ENCODE measurements around the gene COL6A3. TPM values are rescaled to one million over a fixed set of nuclear protein-coding genes. Genes with fewer than 3 reads are reported as not detected.
"Not testable (repeated sequence)": the region's sequence is repeated elsewhere in the genome, so short reads cannot be mapped to it uniquely, and the experiment has no call there.

COL6A3 gene
- total RNA-seq, 1 experiment from 2014 or later, result 0.07 TPM

GRCh38 chr2:237412988-237413776 lies 782 bp downstream of the COL6A3 start:
- Histone ChIP-seq H2AFZ (ENCODE audit: low read length) (no peak overlapping the region), H3K79me2 (ENCODE audit: low read length) (no peaks in the 10 kb centered on the region)

GRCh38 chr2:237412646-237412987 lies 1.3 kb downstream of the COL6A3 start:
- DNase-seq, result no peak
- Histone ChIP-seq H3K27me3 (ENCODE audit: low read length) (no peaks in the 10 kb centered on the region), H3K36me3 (ENCODE audit: insufficient read depth, low read length) (no peaks in the 10 kb centered on the region), H3K9me3 (ENCODE audit: low read length) (no peaks in the 10 kb centered on the region), H2AFZ (ENCODE audit: low read length) (no peak overlapping the region), H3K4me1 (ENCODE audit: low read length) (no peaks in the 10 kb centered on the region), H3K4me3 (ENCODE audit: low read length) (no peak overlapping the region), H3K79me2 (ENCODE audit: low read length) (no peaks in the 10 kb centered on the region), H3K9me2 (replicated peaks; ENCODE audit: insufficient read depth, low read length) (no peaks in the 10 kb centered on the region), H3K9ac (ENCODE audit: low read length) (no peak overlapping the region), H4K20me1 (ENCODE audit: insufficient read depth, low read depth, low read length) (no peaks in the 10 kb centered on the region), H3K27ac (ENCODE audit: low read length) (no peak overlapping the region), H3K4me2 (ENCODE audit: low read depth, low read length, poor library complexity, severe bottlenecking) (no peak overlapping the region)

More at GRCh38 chr2:237412988-237413776, 782 bp downstream of the COL6A3 start:
- H4K20me1 ChIP-seq (ENCODE audit: insufficient read depth, low read depth, low read length), result no peaks in the 10 kb centered on the region
- H3K4me1 ChIP-seq (ENCODE audit: low read length), result no peaks in the 10 kb centered on the region
- no peak for DNase-seq
- no peak overlapping the region for H3K27ac ChIP-seq (ENCODE audit: low read length)
- H3K27me3 ChIP-seq (ENCODE audit: low read length), result no peaks in the 10 kb centered on the region
- H3K9ac ChIP-seq (ENCODE audit: low read length), result no peak overlapping the region
- H3K4me3 ChIP-seq (ENCODE audit: low read length), result no peak overlapping the region
- H3K9me3 ChIP-seq (ENCODE audit: low read length), result no peaks in the 10 kb centered on the region
- H3K36me3 ChIP-seq (ENCODE audit: insufficient read depth, low read length), result no peaks in the 10 kb centered on the region
- H3K4me2 ChIP-seq (ENCODE audit: low read depth, low read length, poor library complexity, severe bottlenecking), result no peak overlapping the region
- no peaks in the 10 kb centered on the region for H3K9me2 ChIP-seq (replicated peaks; ENCODE audit: insufficient read depth, low read length)

- Histone ChIP-seq H3K36me3 (ENCODE audit: insufficient read depth, low read length) (no peaks in the 10 kb centered on the region), H3K27me3 (ENCODE audit: low read length) (no peaks in the 10 kb centered on the region), H3K9me2 (replicated peaks; ENCODE audit: insufficient read depth, low read length) (no peaks in the 10 kb centered on the region), H4K20me1 (ENCODE audit: insufficient read depth, low read depth, low read length) (no peaks in the 10 kb centered on the region), H3K4me3 (ENCODE audit: low read length) (no peak overlapping the region), H3K9ac (ENCODE audit: low read length) (no peak overlapping the region), H3K9me3 (ENCODE audit: low read length) (no peaks in the 10 kb centered on the region), H3K4me2 (ENCODE audit: low read depth, low read length, poor library complexity, severe bottlenecking) (no peak overlapping the region), H3K27ac (ENCODE audit: low read length) (no peak overlapping the region), H3K4me1 (ENCODE audit: low read length) (no peaks in the 10 kb centered on the region), H3K79me2 (ENCODE audit: low read length) (no peaks in the 10 kb centered on the region), H2AFZ (ENCODE audit: low read length) (no peak overlapping the region)
- no peak for DNase-seq
These were observed 2.1 kb downstream of the COL6A3 start for GRCh38 chr2:237411683-237412423.

- no peaks in the 10 kb centered on the region for H3K79me2 ChIP-seq (ENCODE audit: low read length)
- DNase-seq, result no peak
- no peak overlapping the region for H3K4me2 ChIP-seq (ENCODE audit: low read depth, low read length, poor library complexity, severe bottlenecking)
- H3K9me2 ChIP-seq (replicated peaks; ENCODE audit: insufficient read depth, low read length), result no peaks in the 10 kb centered on the region
- H3K9ac ChIP-seq (ENCODE audit: low read length), result no peak overlapping the region
- no peak overlapping the region for H3K27ac ChIP-seq (ENCODE audit: low read length)
- H3K4me3 ChIP-seq (ENCODE audit: low read length), result no peak overlapping the region
- no peaks in the 10 kb centered on the region for H3K4me1 ChIP-seq (ENCODE audit: low read length)
- H3K27me3 ChIP-seq (ENCODE audit: low read length), result no peaks in the 10 kb centered on the region
- H3K36me3 ChIP-seq (ENCODE audit: insufficient read depth, low read length), result no peaks in the 10 kb centered on the region
- H3K9me3 ChIP-seq (ENCODE audit: low read length), result no peaks in the 10 kb centered on the region
- no peak overlapping the region for H2AFZ ChIP-seq (ENCODE audit: low read length)
- no peaks in the 10 kb centered on the region for H4K20me1 ChIP-seq (ENCODE audit: insufficient read depth, low read depth, low read length)
These were observed 2.8 kb downstream of the COL6A3 start for GRCh38 chr2:237411092-237411601.

- not testable (repeated sequence) for DNase-seq; H3K4me3 ChIP-seq (ENCODE audit: low read length); H3K4me2 ChIP-seq (ENCODE audit: low read depth, low read length, poor library complexity, severe bottlenecking); H4K20me1 ChIP-seq (ENCODE audit: insufficient read depth, low read depth, low read length); H3K9me3 ChIP-seq (ENCODE audit: low read length); H3K9me2 ChIP-seq (replicated peaks; ENCODE audit: insufficient read depth, low read length); H3K27ac ChIP-seq (ENCODE audit: low read length); H2AFZ ChIP-seq (ENCODE audit: low read length); H3K9ac ChIP-seq (ENCODE audit: low read length); H3K4me1 ChIP-seq (ENCODE audit: low read length); H3K36me3 ChIP-seq (ENCODE audit: insufficient read depth, low read length); H3K27me3 ChIP-seq (ENCODE audit: low read length); H3K79me2 ChIP-seq (ENCODE audit: low read length)
These were observed 4.7 kb downstream of the COL6A3 start for GRCh38 chr2:237409263-237409662.

GRCh38 chr2:237408335-237409000 lies 5.5 kb downstream of the COL6A3 start:
- Histone ChIP-seq H3K27ac (ENCODE audit: low read length) (no peak overlapping the region), H3K4me2 (ENCODE audit: low read depth, low read length, poor library complexity, severe bottlenecking) (no peak overlapping the region), H3K27me3 (ENCODE audit: low read length) (no peaks in the 10 kb centered on the region), H3K36me3 (ENCODE audit: insufficient read depth, low read length) (no peaks in the 10 kb centered on the region), H4K20me1 (ENCODE audit: insufficient read depth, low read depth, low read length) (no peaks in the 10 kb centered on the region), H3K9me2 (replicated peaks; ENCODE audit: insufficient read depth, low read length) (no peaks in the 10 kb centered on the region), H3K9me3 (ENCODE audit: low read length) (no peaks in the 10 kb centered on the region), H3K4me1 (ENCODE audit: low read length) (no peaks in the 10 kb centered on the region), H2AFZ (ENCODE audit: low read length) (no peak overlapping the region), H3K79me2 (ENCODE audit: low read length) (no peaks in the 10 kb centered on the region), H3K4me3 (ENCODE audit: low read length) (no peak overlapping the region), H3K9ac (ENCODE audit: low read length) (no peak overlapping the region)
- no peak for DNase-seq

- no peaks in the 10 kb centered on the region for H3K79me2 ChIP-seq (ENCODE audit: low read length)
- H3K27ac ChIP-seq (ENCODE audit: low read length), result no peak overlapping the region
- no peaks in the 10 kb centered on the region for H3K36me3 ChIP-seq (ENCODE audit: insufficient read depth, low read length)
- H3K27me3 ChIP-seq (ENCODE audit: low read length), result no peaks in the 10 kb centered on the region
- H3K4me3 ChIP-seq (ENCODE audit: low read length), result no peak overlapping the region
- no peaks in the 10 kb centered on the region for H3K4me1 ChIP-seq (ENCODE audit: low read length)
- DNase-seq, result no peak
- no peak overlapping the region for H3K9ac ChIP-seq (ENCODE audit: low read length)
- no peaks in the 10 kb centered on the region for H4K20me1 ChIP-seq (ENCODE audit: insufficient read depth, low read depth, low read length)
- H3K9me3 ChIP-seq (ENCODE audit: low read length), result no peaks in the 10 kb centered on the region
- H3K9me2 ChIP-seq (replicated peaks; ENCODE audit: insufficient read depth, low read length), result no peaks in the 10 kb centered on the region
- H2AFZ ChIP-seq (ENCODE audit: low read length), result no peak overlapping the region
- no peak overlapping the region for H3K4me2 ChIP-seq (ENCODE audit: low read depth, low read length, poor library complexity, severe bottlenecking)
These were observed 6.3 kb downstream of the COL6A3 start for GRCh38 chr2:237407700-237408099.

- Histone ChIP-seq H4K20me1 (ENCODE audit: insufficient read depth, low read depth, low read length) (no peaks in the 10 kb centered on the region), H3K4me3 (ENCODE audit: low read length) (no peak overlapping the region), H3K4me1 (ENCODE audit: low read length) (no peaks in the 10 kb centered on the region), H3K79me2 (ENCODE audit: low read length) (no peaks in the 10 kb centered on the region), H3K4me2 (ENCODE audit: low read depth, low read length, poor library complexity, severe bottlenecking) (no peak overlapping the region), H3K9me3 (ENCODE audit: low read length) (no peaks in the 10 kb centered on the region), H3K36me3 (ENCODE audit: insufficient read depth, low read length) (no peaks in the 10 kb centered on the region), H3K9ac (ENCODE audit: low read length) (no peak overlapping the region), H3K9me2 (replicated peaks; ENCODE audit: insufficient read depth, low read length) (no peaks in the 10 kb centered on the region), H3K27me3 (ENCODE audit: low read length) (no peaks in the 10 kb centered on the region), H3K27ac (ENCODE audit: low read length) (no peak overlapping the region), H2AFZ (ENCODE audit: low read length) (no peak overlapping the region)
- DNase-seq, result no peak
These were observed 7.5 kb downstream of the COL6A3 start for GRCh38 chr2:237406371-237406895.

Data from Karpas-422 (cell line).